ENCODE data around the gene MIER2. TPM values are rescaled to one million over a fixed set of nuclear protein-coding genes. Genes with fewer than 3 reads are reported as not detected.

MIER2 gene
- total and polyA plus RNA-seq, 10 of the 15 experiments (the other 5 are each of a cell fraction or from before 2014, with no cell fraction given) = 0.48 to 23.6 (median 12.1) TPM

- TF ChIP-seq, protein P1, sequence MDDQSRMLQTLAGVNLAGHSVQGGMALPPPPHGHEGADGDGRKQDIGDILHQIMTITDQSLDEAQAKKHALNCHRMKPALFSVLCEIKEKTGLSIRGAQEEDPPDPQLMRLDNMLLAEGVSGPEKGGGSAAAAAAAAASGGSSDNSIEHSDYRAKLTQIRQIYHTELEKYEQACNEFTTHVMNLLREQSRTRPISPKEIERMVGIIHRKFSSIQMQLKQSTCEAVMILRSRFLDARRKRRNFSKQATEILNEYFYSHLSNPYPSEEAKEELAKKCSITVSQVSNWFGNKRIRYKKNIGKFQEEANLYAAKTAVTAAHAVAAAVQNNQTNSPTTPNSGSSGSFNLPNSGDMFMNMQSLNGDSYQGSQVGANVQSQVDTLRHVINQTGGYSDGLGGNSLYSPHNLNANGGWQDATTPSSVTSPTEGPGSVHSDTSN (IDR thresholded peaks at IDR 0.05; ENCODE audit: insufficient replicate concordance, low read depth, low read length) = no peak
- no peak for TF ChIP-seq RELA (IDR thresholded peaks at IDR 0.05; ENCODE audit: borderline replicate concordance, partially characterized antibody)
- no peak for TF ChIP-seq CBX3 (IDR thresholded peaks at IDR 0.05; ENCODE audit: borderline replicate concordance, low read depth)
- no peak for TF ChIP-seq HCFC1 (IDR thresholded peaks at IDR 0.05; ENCODE audit: low read length)
- TF ChIP-seq LARP7 (IDR thresholded peaks at IDR 0.05) = no peak
Measured at GRCh38 chr19:310781-311496, 33.7 kb downstream of the MIER2 start (continued).

- Histone ChIP-seq H2AFZ (ENCODE audit: control insufficient read depth, low read depth, low read length) (no peak overlapping the region), H3K36me3 (ENCODE audit: control insufficient read depth in 2 of 2, insufficient read depth in 2 of 2, low read length in 1 of 2) (peaks cover 0 to 25% of the 10 kb centered on the region in 2 experiments; a peak in 3 of 4 replicates)
- TF ChIP-seq FOXM1 (IDR thresholded peaks at IDR 0.05; ENCODE audit: low read depth, low read length) = no peak
- no peak for TF ChIP-seq CREB1 (IDR thresholded peaks at IDR 0.05; ENCODE audit: low read depth)
- no peak for TF ChIP-seq BRCA1 (IDR thresholded peaks at IDR 0.05; ENCODE audit: low read depth, low read length)
- no peak for TF ChIP-seq NR2C1 (IDR thresholded peaks at IDR 0.05)
- TF ChIP-seq, protein P2, sequence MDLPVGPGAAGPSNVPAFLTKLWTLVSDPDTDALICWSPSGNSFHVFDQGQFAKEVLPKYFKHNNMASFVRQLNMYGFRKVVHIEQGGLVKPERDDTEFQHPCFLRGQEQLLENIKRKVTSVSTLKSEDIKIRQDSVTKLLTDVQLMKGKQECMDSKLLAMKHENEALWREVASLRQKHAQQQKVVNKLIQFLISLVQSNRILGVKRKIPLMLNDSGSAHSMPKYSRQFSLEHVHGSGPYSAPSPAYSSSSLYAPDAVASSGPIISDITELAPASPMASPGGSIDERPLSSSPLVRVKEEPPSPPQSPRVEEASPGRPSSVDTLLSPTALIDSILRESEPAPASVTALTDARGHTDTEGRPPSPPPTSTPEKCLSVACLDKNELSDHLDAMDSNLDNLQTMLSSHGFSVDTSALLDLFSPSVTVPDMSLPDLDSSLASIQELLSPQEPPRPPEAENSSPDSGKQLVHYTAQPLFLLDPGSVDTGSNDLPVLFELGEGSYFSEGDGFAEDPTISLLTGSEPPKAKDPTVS (IDR thresholded peaks at IDR 0.05; ENCODE audit: low read depth, low read length) = no peak
- no peak for TF ChIP-seq IRF4 (IDR thresholded peaks at IDR 0.05; ENCODE audit: low read depth, low read length)
- TF ChIP-seq, protein P3, sequence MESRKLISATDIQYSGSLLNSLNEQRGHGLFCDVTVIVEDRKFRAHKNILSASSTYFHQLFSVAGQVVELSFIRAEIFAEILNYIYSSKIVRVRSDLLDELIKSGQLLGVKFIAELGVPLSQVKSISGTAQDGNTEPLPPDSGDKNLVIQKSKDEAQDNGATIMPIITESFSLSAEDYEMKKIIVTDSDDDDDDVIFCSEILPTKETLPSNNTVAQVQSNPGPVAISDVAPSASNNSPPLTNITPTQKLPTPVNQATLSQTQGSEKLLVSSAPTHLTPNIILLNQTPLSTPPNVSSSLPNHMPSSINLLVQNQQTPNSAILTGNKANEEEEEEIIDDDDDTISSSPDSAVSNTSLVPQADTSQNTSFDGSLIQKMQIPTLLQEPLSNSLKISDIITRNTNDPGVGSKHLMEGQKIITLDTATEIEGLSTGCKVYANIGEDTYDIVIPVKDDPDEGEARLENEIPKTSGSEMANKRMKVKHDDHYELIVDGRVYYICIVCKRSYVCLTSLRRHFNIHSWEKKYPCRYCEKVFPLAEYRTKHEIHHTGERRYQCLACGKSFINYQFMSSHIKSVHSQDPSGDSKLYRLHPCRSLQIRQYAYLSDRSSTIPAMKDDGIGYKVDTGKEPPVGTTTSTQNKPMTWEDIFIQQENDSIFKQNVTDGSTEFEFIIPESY (IDR thresholded peaks at IDR 0.05) = no peak
- no peak for TF ChIP-seq CEBPB (IDR thresholded peaks at IDR 0.05; ENCODE audit: borderline replicate concordance in 1 of 2, low read depth in 2 of 2, low read length in 2 of 2)
- TF ChIP-seq HDGF (IDR thresholded peaks at IDR 0.05) = no peak
- no peak for TF ChIP-seq CEBPZ (IDR thresholded peaks at IDR 0.05; ENCODE audit: low read depth, low read length)
- TF ChIP-seq HCFC1 (IDR thresholded peaks at IDR 0.05; ENCODE audit: low read length) = no peak
Measured at GRCh38 chr19:310141-310651, 34.4 kb downstream of the MIER2 start.

More at GRCh38 chr19:310141-310651, 34.4 kb downstream of the MIER2 start:
- intact Hi-C loops (cut with micrococcal nuclease; ENCODE audit: unreplicated experiment) = no loop called here
- no peak overlapping the region for H3K4me3 ChIP-seq
- ChIA-PET SMC1A (ENCODE audit: uncharacterized antibody, unreplicated experiment) (no interaction called here), CTCF (no interaction called here), RAD21 (ENCODE audit: unreplicated experiment) (no interaction called here), POLR2A (no interaction called here)
- H3K4me2 ChIP-seq (ENCODE audit: control insufficient read depth, insufficient read depth) = no peak overlapping the region
- H3K4me1 ChIP-seq (ENCODE audit: control insufficient read depth, insufficient read depth, low read length) = no peaks in the 10 kb centered on the region
- no peaks in the 10 kb centered on the region for H3K9me3 ChIP-seq (replicated peaks; ENCODE audit: control insufficient read depth, insufficient read depth, low read length)
- in situ Hi-C loops (cut with MboI) = no loop called here
- 89% methylated on average over 30 of the region's 30 CpGs for WGBS (ENCODE audit: insufficient coverage, insufficient replicate concordance, low lambda C conversion rate, missing lambda C conversion rate)
- no peaks in the 10 kb centered on the region for H3K79me2 ChIP-seq (ENCODE audit: control insufficient read depth, insufficient read depth, low read length)
- DNase-seq (ENCODE audit: low read depth, low spot score) = no peak
- no peaks in the 10 kb centered on the region for H3K27me3 ChIP-seq (replicated peaks in 1 of 2; ENCODE audit: control insufficient read depth in 2 of 2, insufficient read depth in 2 of 2, low read length in 1 of 2)
- no TSS peak for BruUV-seq (replicated peaks)
- H3K9ac ChIP-seq (ENCODE audit: control insufficient read depth, insufficient read depth, low read length) = no peak overlapping the region
- no peak overlapping the region for H3K27ac ChIP-seq (ENCODE audit: control insufficient read depth, insufficient read depth)
- no peaks in the 10 kb centered on the region for H4K20me1 ChIP-seq (ENCODE audit: control insufficient read depth, insufficient read depth)
- no peak for FAIRE-seq
- no peak for ATAC-seq

Data from GM12878 (cell line).